ENCODE data around the gene PRRX2. TPM values are rescaled to one million over a fixed set of nuclear protein-coding genes. Genes with fewer than 3 reads are reported as not detected.

Gene PRRX2
- total and polyA plus RNA-seq, 9 of the 15 experiments (the other 6 are each of a cell fraction or from before 2014, with no cell fraction given): 0.21 TPM; not detected in 8

DNA sequence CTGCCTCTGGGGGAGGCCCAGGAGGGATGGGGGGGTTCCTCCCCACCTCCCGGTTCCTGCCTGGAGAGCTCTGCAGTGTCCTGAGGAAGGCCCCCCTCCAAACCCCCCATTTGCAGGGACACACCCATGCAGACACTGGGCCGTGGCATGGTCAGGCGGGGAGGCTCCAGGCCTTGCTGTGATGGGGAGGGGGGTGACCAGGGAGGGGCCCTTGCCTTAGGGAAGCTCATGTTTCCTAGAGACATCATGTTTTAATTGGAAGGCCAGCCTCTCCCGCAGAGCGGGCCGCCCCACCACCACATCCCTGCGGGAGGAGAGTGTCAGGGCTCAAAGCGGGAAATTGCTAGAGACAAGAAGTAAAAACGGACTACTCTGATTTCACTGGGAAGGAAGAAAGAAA, 12.0 kb downstream of the PRRX2 start:
- no peak overlapping the region for H3K4me2 ChIP-seq (ENCODE audit: insufficient read depth, low read length)
- BruUV-seq (replicated peaks): no TSS peak
- H3K4me1 ChIP-seq (replicated peaks in 1 of 2; ENCODE audit: control insufficient read depth in 2 of 2, insufficient read depth in 2 of 2, low read length in 2 of 2): peaks cover 0 to 38% of the 10 kb centered on the region in 2 experiments; a peak in 3 of 5 replicates
- ATAC-seq (no peak), FAIRE-seq (no peak), DNase-seq (ENCODE audit: extremely low read depth in 1 of 4, low spot score in 3 of 4) (peak in 1 of 4 experiments; percentile 33)
- in situ Hi-C loops (cut with MboI) (loop anchor here (10.0 kb wide), 1 partner anchor 1463 kb away; no protein-coding TSS in a partner anchor), intact Hi-C loops (cut with micrococcal nuclease) (loop anchor here (10.0 kb wide), 1 partner anchor 983 kb away; no protein-coding TSS in a partner anchor)
- WGBS (ENCODE audit: insufficient coverage, low coverage, missing lambda C conversion rate): 7% methylated on average over 9 of the region's 9 CpGs
- no peak overlapping the region for H3K27ac ChIP-seq (ENCODE audit: extremely low read depth, low read depth, low read length)
- H3K9ac ChIP-seq (ENCODE audit: insufficient read depth in 1 of 2, low read depth in 2 of 2, low read length in 2 of 2): no peak overlapping the region
- H4K20me1 ChIP-seq (replicated peaks; ENCODE audit: control insufficient read depth, insufficient read depth, low read length): peaks cover 33% of the 10 kb centered on the region
- CTCF ChIA-PET (ENCODE audit: low intra/inter-chr PET ratio): interaction anchor here (0.6 kb wide), 1 partner anchor 1422 kb away, joined by 3 read pairs; no protein-coding TSS in a partner anchor
- H3K9me3 ChIP-seq (replicated peaks; ENCODE audit: control insufficient read depth, insufficient read depth, low read depth, low read length): peaks cover 2% of the 10 kb centered on the region; the same call in 1 of the 2 replicates
- no peaks in the 10 kb centered on the region for H3K36me3 ChIP-seq (ENCODE audit: control insufficient read depth, insufficient read depth, low read length)
- H2AFZ ChIP-seq (ENCODE audit: low read depth, low read length): no peak overlapping the region
- H3K27me3 ChIP-seq (ENCODE audit: control insufficient read depth in 2 of 2, insufficient read depth in 2 of 2, low read length in 2 of 2): peaks cover 44 to 84% of the 10 kb centered on the region in 2 experiments
- H3K79me2 ChIP-seq (ENCODE audit: control insufficient read depth, insufficient read depth, low read length): no peaks in the 10 kb centered on the region
- no peaks in the 10 kb centered on the region for H3K9me1 ChIP-seq (ENCODE audit: control insufficient read depth, insufficient read depth, low read length)
- TF ChIP-seq NFIC (IDR thresholded peaks at IDR 0.05) (no peak), POLR2G (IDR thresholded peaks at IDR 0.05; ENCODE audit: low read depth, low read length) (peak; percentile 44)
- POLR2A ChIA-PET: interaction anchor here (1.0 to 1.2 kb wide), 2 partner anchors 15 to 993 kb away, joined by 3 read pairs; no protein-coding TSS in a partner anchor
- no peak overlapping the region for H3K4me3 ChIP-seq

GRCh38 chr9:129678844-129679243, 13.4 kb downstream of the PRRX2 start:
- Histone ChIP-seq H3K9me3 (replicated peaks; ENCODE audit: control insufficient read depth, insufficient read depth, low read depth, low read length) (peaks cover 2% of the 10 kb centered on the region; the same call in 1 of the 2 replicates), H2AFZ (ENCODE audit: low read depth, low read length) (no peak overlapping the region), H3K27me3 (ENCODE audit: control insufficient read depth in 2 of 2, insufficient read depth in 2 of 2, low read length in 2 of 2) (peaks cover 44 to 76% of the 10 kb centered on the region in 2 experiments), H3K9me1 (ENCODE audit: control insufficient read depth, insufficient read depth, low read length) (no peaks in the 10 kb centered on the region), H3K4me2 (ENCODE audit: insufficient read depth, low read length) (no peak overlapping the region), H3K4me3 (no peak overlapping the region), H3K9ac (ENCODE audit: insufficient read depth in 1 of 2, low read depth in 2 of 2, low read length in 2 of 2) (peak overlapping the region in 1 of 2 experiments; percentile 11; a peak in 2 of 4 replicates), H3K36me3 (ENCODE audit: control insufficient read depth, insufficient read depth, low read length) (no peaks in the 10 kb centered on the region), H3K27ac (ENCODE audit: extremely low read depth, low read depth, low read length) (no peak overlapping the region), H4K20me1 (replicated peaks; ENCODE audit: control insufficient read depth, insufficient read depth, low read length) (peaks cover 35% of the 10 kb centered on the region), H3K79me2 (ENCODE audit: control insufficient read depth, insufficient read depth, low read length) (no peaks in the 10 kb centered on the region), H3K4me1 (replicated peaks in 1 of 2; ENCODE audit: control insufficient read depth in 2 of 2, insufficient read depth in 2 of 2, low read length in 2 of 2) (peaks cover 0 to 43% of the 10 kb centered on the region in 2 experiments; a peak in 3 of 5 replicates)
- ChIA-PET CTCF (ENCODE audit: low intra/inter-chr PET ratio) (no interaction called here), POLR2A (interaction anchor here (0.6 to 1.2 kb wide), 3 partner anchors 17 to 1424 kb away, joined by 3 to 4 read pairs (median 3); no protein-coding TSS in a partner anchor)
- no TSS peak for BruUV-seq (replicated peaks)
- in situ Hi-C loops (cut with MboI): loop anchor here (10.0 kb wide), 1 partner anchor 1464 kb away; no protein-coding TSS in a partner anchor
- intact Hi-C loops (cut with micrococcal nuclease): loop anchor here (10.0 kb wide), 1 partner anchor 984 kb away; no protein-coding TSS in a partner anchor
- ATAC-seq (no peak), FAIRE-seq (no peak), DNase-seq (ENCODE audit: extremely low read depth in 1 of 4, low spot score in 3 of 4) (no peak)
- WGBS (ENCODE audit: insufficient coverage, low coverage, missing lambda C conversion rate): under 1% methylated on average over 9 of the region's 9 CpGs
- TF ChIP-seq TAL1 (IDR thresholded peaks at IDR 0.05): no peak
- peak; percentile 50; the same call in 1 of the 2 replicates for TF ChIP-seq MAX (CRISPR knock-in tag; IDR thresholded peaks at IDR 0.05)
- TF ChIP-seq USF1 (CRISPR knock-in tag; IDR thresholded peaks at IDR 0.05): peak; percentile 73
- no peak for TF ChIP-seq BHLHE40 (IDR thresholded peaks at IDR 0.05; ENCODE audit: low read length)
- TF ChIP-seq POLR2G (IDR thresholded peaks at IDR 0.05; ENCODE audit: low read depth, low read length): peak; percentile 66
- no peak for TF ChIP-seq SNAPC5 (CRISPR knock-in tag; IDR thresholded peaks at IDR 0.05)

All from K562 (cell line).